Measurements from ENCODE around the gene SNCB.
A peak's percentile ranks its signal among the peaks of the same experiment; 100 is the strongest.
"Not testable (repeated sequence)": the region's sequence is repeated elsewhere in the genome, so short reads cannot be mapped to it uniquely, and the experiment has no call there.

The SNCB gene

DNA sequence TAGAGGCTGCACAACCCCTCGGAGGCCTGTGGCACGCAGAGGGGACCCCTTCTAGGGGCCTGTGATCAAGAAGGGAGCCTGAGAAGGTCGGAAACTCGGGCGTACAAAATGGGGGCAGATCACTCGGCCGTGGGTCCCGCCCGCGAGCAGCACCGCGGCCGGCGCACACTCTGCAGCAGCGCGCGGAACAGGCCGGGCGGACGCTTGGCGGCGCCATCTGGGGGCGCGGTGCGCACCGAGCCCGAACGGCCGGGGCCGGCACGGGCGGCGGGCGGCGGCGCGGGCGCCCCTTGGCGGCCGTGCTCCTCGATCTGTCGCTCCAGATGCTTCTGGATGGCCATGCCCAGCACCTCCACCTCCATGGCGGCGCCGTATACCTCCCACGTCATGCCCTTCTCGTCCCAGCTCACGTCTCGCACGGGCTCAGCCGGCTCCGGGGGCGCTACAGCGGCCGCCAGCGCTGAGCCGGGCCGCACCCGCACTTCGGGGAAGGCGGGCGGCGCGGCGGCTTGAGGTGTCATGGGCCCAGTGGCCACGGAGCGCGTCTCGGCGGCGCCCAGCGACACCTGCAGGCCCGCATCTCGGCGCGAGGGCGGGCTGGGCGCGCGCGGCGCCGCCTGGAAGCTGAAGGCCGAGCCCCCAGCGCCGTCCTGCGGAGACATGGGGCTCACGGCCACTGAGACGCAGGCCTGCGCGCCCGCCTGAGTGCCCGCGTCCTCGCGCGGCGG is 33.5 kb downstream of the SNCB start:
- DNase-seq, result peak; percentile 60 to 80 (median 62)

DNA sequence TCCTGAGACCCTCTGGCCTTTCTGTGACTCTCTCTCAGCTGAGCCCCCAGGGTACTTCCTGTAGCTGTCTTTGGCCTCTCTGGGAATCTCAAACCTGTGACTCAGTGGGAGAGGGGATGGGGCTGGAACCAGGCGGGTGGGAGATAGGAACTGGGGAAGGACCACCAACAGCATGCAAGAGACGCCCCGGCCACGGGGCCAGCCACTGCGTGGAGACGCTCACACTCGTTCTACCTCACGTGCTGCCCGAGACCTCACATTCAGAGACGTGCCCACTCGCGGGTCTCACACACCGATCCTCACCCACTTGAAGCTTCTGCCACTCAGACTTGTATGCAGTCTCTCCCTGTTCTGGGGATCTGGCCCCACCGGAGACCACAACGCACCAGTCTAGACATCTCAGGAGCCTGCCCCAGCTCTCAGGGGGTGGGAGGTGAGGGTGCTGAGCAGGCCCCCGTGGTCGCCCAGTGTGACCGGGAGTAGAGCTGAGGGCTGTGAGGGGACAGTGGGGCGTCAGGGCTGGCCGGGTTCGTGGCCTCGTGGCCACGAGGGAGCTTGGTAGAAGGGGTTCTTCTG is 34.2 kb downstream of the SNCB start:
- no peak for DNase-seq

DNA sequence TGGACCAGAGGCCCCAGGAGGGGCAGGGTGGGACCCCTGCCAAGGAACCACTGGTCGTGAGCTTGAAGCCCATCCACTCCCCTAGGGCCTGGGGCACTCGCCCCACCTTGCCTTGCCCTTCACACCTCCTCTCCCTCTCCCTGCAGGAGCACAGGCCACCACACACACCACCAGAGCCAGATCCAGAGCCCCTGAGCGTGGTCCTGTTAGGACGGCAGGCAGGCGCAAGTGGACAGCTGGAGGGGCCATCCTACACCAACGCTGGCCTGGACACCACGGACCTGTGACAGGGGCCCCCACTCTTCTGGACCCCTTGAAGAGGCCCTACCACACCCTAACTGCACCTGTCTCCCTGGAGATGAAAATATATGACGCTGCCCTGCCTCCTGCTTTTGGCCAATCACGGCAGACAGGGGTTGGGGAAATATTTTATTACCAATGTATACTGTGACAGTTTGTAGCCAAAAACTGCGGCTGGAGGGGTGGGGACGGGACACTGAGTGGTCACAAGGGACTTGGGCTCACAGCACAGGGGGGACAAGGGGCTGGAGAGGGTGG is 34.9 kb downstream of the SNCB start:
- DNase-seq, result no peak

DNA sequence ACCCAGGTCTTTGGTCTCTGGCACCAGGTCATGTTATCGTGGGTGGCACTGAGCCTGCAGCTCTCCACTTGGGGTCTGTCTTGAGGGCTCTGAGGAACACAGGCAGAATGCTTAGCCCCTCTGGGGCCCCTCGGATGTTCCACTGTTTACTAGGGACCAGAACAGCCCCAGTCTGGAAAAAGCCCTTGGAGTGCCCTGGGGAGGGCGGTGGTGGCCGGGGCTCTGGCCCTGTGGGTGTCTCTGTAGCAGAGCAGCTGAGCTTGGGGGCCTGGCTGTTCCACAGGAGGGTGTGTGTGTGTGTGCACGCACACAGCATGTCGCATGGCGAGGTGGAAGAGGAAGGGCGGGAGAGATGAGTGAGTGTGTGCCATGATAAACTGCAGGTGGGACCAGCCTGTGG is 35.8 kb downstream of the SNCB start:
- DNase-seq, result no peak

DNA sequence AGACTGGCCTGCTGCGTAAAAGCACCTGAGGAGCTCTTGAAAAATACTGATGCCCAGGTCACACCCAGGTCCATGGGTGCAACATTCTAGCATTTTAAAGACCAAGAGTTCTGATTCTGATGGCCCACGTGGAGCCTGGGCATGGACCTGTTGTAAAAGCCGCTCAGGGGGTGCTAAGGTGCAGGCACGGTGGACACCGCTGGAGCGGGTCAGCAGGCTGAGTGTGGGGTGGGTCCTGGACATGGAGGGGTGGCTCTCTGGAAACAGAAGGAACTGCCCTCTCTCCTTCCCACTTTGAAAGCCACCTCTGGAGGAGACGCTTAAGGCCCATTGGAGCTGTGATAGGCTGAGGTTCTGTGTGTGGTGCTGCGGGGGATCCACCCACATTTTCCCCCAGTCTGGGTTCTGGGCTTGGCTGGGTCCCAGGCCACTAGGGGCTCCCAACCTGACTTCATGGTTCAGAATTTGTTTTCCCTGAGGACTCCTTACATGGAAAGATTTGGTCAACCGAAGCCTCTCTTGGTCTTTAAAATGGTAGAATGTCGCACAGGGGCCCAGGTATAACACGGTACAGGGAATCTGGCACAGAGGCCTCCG is 37.0 kb downstream of the SNCB start:
- DNase-seq, result no peak

DNA sequence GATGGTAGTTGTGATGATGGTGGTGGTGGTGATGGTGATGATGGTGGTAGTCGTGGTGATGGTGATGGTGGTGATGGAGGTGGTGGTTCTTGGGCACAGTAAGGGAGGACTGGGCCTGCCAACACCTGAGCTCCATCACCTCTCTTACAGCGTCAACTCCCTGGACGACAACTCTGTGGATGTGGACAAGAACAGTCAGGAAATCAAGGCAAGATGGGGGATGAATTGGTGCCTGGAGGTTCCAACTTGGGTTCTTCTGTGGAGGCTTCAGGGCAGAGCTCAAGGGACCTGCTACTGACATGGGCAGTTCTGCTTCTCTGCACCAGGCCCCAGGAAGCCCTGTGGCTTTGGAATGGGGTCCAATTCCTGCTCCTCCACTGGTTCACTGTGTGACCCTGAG is 37.8 kb downstream of the SNCB start:
- DNase-seq, result no peak

DNA sequence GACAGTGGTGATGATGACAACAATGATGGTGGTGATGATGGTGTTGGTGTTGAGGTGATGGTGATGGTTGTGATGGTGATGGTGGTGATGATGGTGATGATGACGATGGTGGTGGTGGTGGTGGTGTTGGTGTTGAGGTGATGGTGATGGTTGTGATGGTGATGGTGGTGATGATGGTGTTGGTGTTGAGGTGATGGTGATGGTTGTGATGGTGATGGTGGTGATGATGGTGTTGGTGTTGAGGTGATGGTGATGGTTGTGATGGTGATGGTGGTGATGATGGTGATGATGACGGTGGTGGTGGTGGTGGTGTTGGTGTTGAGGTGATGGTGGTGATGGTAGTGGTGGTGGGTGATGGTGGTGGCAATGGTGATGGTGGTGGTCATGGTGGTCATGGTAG is 38.7 kb downstream of the SNCB start:
- DNase-seq, result not testable (repeated sequence)

DNA sequence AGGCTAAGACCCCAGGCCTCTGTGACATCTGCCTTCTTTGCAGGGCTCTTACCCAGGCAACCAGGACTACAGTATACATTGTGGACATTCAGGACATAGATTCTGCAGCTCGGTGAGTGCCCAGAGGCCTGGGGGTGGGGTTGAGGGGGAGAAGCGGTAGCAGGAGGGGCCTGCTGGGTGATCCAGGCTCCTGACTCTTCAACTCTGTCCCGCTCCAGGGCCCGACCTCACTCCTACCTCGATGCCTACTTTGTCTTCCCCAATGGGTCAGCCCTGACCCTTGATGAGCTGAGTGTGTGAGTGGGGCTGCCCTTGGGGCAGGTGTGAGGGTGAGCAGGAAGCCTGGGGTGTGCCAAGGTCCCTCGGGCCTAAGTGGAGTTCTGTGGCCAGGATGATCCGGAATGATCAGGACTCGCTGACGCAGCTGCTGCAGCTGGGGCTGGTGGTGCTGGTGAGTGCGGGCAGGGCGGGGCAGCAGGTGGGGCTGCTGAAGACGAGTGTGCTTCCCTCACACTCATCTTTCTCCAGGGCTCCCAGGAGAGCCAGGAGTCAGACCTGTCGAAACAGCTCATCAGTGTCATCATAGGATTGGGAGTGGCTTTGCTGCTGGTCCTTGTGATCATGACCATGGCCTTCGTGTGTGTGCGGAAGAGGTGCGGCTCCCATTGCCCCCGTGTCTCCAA is 40.2 kb downstream of the SNCB start:
- DNase-seq, result no peak

DNA sequence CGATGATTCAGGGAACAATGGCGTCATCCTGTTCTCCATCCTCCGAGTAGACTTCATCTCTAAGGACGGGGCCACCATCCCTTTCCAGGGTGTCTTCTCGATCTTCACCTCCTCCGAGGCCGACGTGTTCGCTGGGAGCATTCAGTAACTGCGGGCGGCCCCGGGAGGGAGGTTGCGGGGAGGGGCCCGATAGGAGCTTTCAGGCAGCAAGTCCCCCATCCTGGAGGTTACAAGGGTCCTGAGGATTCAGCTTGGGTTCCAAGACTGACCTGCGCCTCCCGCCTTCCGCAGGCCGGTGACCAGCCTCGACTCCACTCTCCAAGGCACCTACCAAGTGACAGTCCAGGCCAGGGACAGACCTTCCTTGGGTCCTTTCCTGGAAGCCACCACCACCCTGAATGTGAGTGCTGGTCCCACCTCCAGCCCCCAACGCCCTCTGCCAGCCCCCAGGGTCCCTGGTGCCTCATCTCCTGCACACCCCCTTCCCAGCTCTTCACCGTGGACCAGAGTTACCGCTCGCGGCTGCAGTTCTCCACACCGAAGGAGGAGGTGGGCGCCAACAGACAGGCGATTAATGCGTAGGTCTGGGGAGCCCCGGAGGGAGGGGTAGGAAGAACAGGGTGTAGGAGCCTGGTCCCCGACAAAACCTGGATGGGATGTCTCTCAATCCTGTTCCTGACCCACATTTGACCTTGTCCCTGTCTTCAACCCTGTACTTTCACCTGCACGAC is 41.1 kb downstream of the SNCB start:
- DNase-seq, result no peak

DNA sequence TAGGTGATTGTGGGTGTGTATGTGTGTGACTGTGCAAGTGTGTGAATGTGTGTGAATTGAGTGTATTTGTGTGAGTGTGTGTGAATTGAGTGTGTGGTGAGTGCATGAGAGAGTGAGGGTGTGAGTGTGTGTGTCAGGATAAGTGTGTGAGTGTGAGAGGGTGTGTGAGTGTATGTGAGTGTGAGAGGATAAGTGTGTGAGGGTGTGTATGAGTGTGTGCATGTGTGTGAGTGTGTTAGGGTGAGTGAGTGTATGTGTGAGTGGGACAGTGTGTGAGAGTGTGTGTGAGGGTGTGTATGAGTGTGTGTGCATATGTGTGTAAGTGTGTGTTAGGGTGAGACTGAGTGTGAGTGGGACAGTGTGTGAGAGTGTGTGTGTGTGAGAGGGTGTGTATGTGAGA is 42.0 kb downstream of the SNCB start:
- no peak for DNase-seq

DNA sequence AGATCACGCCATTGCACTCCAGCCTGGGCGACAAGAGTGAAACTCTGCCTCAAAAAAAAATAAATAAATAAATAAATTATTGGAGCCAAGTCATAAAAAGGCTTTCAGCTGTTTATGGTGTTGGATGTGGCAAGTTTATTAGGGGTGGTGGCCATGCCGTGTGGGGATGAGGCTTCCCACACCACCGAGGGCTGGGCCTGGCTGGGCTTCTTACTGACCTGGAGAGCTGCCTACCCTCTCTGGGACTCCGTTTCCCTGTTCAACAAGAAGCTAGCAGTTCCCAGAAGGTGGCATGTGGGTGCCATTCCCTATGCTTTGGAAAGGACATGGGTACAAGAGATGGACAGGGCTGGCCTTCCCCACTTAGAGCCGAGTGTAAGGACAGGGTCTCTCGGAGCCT is 42.9 kb downstream of the SNCB start:
- no peak for DNase-seq

DNA sequence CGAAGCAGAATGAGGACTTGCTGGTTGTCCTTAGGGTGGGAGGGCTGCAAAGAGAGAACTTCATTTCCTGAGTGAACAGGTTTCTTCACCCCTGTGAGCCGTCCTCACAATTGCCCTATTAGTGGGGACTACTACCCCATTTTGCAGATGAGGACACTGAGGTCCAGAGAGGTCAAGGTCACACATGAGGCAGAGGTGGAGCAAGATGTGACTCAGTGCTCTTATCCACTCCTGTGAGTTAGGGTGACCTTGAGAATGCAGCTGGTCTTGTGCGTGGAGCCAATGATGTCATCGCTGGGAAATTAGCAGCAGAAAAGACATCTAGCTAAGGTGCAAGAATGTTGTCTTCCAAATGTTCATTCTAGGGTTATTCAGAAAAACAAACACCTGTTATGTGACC is 47.3 kb downstream of the SNCB start:
- no peak for DNase-seq

DNA sequence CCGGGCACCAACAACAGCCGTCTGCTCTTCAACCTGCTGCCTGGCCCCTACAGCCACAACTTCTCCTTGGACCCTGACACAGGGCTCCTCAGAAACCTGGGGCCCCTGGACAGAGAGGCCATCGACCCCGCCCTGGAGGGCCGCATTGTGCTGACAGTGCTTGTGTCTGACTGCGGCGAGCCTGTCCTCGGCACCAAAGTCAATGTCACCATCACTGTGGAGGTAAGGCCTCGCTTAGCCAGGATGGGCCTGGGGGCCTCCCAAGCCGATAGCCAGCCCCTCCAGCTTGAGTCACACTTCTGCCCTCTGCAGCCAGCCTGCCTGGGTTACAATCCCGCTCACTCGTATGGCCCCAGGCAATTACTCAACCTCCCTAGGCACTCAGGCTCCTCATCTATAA is 49.0 kb downstream of the SNCB start:
- no peak for DNase-seq

DNA sequence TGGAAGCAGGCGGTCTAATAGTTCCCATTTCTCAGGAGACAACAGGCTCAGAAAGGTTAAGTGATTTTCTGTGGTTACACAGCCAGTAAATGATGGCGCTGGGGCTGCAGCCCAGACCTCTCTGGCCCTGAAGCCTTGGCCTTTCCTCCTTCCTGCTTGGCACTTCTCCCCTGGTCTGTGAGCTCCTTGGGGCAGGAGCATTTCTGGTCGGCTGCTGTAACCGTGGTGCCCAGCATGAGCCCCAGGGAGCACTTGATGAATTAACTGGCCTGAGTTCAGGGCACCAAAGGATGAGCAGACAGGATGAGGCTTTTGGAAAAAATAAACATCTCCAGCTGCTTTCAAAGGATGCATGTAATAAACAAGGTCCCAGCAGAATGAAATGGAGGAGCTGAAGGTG is 51.0 kb downstream of the SNCB start:
- no peak for DNase-seq

DNA sequence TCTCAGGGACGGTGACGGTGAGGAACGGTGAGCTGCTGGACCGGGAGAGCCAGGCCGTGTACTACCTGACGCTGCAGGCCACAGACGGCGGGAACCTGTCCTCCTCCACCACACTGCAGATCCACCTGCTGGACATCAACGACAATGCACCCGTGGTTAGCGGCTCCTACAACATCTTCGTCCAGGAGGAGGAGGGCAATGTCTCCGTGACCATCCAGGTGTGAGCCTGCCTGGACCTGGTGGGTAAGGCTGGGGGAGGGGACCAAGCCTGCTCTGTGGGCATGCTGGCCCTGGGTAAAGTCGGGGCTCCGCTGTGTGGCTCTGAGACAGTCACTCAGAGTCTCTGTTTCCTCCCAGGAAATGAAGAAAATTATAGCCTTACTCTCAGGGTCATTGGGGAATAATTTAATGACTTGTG is 51.9 kb downstream of the SNCB start:
- DNase-seq, result peak; percentile 11 to 49 (median 24)

DNA sequence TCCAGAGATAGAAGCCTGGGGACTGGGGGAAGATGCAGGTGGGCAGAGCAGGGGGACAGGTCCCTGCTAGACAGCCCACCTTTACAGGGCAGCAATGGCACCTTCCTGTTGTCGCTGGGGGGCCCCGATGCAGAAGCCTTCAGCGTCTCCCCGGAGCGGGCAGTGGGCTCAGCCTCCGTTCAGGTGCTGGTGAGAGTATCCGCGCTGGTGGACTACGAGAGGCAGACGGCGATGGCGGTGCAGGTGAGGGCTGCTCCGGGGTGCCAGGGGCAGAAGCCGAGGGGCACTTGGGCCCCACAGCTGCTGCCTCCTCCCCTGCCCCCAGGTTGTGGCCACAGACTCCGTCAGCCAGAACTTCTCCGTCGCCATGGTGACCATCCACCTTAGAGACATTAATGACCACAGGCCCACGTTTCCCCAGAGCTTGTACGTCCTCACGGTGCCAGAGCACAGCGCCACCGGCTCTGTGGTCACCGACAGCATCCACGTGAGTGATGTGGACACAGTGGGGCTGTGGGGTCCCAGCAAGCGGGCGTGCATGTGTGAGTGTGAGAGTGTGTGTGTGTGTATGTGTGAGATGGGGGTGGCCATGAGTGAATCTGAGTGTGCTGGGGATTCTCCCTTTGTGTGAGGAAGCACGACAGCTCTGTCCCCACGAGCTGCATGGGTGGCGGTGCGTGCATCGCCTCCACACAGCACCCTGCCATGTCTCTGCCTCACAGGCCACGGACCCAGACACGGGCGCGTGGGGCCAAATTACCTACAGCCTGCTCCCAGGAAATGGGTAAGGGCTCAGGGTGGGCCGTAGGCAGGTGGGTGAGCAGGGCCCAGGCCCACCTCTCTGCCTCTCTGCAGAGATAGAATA is 52.8 kb downstream of the SNCB start:
- DNase-seq, result no peak

DNA sequence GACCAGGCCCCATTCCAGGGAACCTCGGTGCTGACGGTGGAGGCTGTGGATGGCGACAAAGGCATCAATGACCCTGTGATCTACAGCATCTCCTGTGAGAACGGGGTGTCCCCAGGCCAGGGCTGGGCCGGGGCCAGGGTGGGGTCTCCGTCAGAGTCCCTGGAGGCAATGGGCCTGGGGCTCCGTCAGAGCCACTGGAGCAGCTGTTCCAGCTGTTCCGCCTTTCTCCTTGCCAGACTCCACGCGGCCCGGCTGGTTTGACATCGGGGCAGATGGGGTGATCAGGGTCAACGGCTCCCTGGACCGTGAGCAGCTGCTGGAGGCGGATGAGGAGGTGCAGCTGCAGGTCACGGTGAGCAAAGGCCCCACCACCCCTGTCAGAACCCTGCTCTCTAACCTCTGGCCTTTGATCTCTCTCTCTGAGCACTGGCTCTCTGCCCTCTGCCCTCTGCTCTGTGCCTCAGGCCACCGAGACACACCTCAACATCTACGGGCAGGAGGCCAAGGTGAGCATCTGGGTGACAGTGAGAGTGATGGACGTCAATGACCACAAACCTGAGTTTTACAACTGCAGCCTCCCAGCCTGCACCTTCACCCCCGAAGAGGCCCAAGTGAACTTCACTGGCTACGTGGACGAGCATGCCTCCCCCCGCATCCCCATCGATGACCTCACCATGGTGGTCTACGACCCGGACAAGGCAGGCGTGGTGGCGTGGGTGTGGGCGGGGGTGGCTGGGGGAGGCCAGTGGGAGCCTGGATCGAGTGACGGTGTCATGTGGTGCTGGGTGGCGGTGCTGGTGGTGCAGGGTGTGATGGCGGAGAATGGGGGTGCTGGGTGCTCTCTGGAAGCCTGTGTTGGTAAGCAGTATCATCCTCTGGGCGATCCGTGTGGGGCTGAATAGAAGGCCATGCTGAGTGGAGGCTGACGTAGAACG is 54.6 kb downstream of the SNCB start:
- no peak for DNase-seq

DNA sequence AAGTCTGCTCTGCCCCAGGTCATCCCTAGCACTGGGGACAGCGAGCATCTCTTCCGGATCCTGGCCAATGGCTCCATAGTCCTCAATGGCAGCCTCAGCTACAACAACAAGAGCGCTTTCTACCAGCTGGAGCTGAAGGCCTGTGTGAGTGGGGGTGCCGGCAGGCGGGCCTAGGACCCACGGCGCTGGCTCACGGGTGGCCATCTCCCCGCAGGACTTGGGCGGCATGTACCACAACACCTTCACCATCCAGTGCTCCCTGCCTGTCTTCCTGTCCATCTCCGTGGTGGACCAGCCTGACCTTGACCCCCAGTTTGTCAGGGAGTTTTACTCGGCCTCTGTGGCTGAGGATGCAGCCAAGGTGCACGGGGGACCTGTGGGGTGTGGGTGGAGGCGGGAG is 55.3 kb downstream of the SNCB start:
- no peak for DNase-seq

DNA sequence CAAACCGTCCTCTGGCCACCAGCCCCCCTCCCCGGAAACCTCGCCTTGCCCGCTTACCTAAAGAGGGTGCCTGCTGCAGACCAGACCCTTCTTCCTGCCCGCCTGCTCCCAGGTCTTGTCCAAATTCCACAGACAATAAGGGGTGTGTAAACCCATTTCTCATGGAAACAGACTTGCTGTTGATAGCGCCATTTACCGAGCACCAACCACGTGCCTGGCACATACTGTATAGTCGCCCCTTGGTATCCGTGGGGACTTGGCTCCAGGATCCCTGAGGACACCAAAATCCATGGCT is 56.1 kb downstream of the SNCB start:
- DNase-seq, result no peak

DNA sequence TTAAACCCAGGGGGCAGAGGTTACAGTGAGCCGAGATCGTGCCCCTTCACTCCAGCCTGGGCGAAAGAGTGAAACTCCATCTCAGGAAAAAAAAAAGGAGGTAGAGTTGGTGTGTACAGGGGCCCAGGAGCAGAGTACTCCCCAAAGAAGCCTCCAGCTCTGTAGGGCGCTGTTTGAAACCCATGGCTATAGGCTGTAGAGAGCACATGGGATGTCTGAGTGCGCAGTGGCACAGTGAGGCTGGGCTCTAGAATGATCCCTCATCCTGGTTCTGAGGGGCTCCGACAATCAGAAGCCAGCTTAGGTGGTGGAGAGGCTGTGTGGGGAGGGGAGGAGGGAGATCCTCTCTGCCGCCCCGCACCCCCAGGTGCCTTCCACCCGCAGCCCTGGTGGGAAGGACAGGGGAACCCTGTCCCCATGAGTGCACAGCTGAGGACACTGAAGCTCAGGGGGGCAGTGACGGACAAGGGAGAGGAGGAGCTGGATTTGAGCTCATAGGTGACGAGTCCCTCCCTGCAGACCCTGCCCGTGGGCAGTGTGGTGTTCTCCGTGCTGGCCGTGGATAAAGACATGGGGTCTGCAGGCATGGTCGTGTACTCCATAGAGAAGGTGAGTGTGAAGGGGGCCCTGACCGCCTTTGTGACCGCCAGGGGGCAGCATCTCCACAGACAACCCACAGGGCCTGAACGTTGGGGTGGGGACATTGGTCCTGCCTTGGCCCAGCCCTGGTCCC is 56.6 kb downstream of the SNCB start:
- DNase-seq, result peak; percentile 22 to 81 (median 64)
